ENCODE measurements around the gene FBXO40. TPM values are rescaled to one million over a fixed set of nuclear protein-coding genes. Genes with fewer than 3 reads are reported as not detected.

FBXO40 gene, protein sequence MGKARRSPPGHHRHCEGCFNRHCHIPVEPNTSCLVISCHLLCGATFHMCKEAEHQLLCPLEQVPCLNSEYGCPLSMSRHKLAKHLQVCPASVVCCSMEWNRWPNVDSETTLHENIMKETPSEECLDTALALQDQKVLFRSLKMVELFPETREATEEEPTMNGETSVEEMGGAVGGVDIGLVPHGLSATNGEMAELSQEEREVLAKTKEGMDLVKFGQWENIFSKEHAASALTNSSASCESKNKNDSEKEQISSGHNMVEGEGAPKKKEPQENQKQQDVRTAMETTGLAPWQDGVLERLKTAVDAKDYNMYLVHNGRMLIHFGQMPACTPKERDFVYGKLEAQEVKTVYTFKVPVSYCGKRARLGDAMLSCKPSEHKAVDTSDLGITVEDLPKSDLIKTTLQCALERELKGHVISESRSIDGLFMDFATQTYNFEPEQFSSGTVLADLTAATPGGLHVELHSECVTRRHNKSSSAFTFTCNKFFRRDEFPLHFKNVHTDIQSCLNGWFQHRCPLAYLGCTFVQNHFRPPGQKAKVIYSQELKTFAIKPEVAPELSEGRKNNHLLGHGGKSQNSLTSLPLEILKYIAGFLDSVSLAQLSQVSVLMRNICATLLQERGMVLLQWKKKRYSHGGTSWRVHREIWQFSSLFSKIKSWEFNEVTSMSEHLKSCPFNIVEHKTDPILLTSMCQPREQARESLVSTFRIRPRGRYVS
- under 1 TPM in 2 of 4 donors, not detected in 2; 0.08 to 0.16 TPM for total RNA-seq

DNA sequence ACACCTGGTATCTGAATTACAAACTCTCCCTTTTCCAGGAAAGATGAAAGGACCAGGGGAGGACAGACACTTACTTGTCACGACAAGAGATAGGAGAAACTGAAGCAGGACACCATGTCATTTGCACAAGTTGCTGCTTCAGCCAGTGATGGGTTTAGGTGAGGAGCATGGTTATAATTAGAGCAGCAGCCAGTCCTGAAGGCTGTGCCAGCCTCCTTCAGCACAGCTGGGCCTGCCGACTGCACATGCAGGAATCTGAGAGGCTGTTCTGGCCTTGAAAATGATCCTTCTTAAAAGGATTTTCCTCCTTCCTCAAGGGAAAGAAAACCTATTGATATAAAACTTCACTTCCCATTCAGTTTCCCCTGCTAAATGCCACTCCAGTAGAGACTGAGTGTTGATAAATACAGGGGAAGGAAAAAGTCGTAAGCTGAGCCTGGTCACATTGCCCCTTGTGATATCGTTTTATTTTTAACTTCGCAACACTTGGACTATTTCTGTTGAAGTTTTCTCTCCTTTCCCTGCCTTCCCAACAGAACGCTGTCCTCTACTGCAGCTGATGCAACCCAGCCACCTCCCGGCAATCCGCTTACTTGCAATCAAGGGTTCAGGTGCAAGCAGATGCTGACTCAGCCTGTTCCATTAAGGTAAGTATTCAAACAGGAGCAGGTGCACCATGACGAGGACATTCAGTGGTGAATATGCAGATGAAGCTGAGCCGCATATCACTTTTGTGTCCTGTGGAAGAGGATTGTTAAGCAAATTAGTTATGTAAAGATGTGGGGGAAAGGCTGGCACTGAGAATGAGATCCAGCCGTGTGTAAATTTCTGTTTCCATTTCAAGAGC, at the start of gene FBXO40:
Gene FBXO40 (plus strand): TSS at position 524 of the 847 bp plus-strand sequence. CDS start 27,197 bp downstream, outside the sequence.
- no peak for TF ChIP-seq POLR2A (IDR thresholded peaks at IDR 0.05)
- TF ChIP-seq POLR2AphosphoS5 (IDR thresholded peaks at IDR 0.05): no peak
- TF ChIP-seq, protein P1, sequence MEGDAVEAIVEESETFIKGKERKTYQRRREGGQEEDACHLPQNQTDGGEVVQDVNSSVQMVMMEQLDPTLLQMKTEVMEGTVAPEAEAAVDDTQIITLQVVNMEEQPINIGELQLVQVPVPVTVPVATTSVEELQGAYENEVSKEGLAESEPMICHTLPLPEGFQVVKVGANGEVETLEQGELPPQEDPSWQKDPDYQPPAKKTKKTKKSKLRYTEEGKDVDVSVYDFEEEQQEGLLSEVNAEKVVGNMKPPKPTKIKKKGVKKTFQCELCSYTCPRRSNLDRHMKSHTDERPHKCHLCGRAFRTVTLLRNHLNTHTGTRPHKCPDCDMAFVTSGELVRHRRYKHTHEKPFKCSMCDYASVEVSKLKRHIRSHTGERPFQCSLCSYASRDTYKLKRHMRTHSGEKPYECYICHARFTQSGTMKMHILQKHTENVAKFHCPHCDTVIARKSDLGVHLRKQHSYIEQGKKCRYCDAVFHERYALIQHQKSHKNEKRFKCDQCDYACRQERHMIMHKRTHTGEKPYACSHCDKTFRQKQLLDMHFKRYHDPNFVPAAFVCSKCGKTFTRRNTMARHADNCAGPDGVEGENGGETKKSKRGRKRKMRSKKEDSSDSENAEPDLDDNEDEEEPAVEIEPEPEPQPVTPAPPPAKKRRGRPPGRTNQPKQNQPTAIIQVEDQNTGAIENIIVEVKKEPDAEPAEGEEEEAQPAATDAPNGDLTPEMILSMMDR (IDR thresholded peaks at IDR 0.05): no peak
- H3K4me3 ChIP-seq: no peak within 1 kb of the TSS
- ATAC-seq: no peak
- H3K9me3 ChIP-seq: no peaks in the 10 kb centered on the region
- no peaks in the 10 kb centered on the region for H3K27me3 ChIP-seq
- H3K27ac ChIP-seq: peak within 1 kb of the TSS in 3 of 4 donors; percentile 8 to 58 (median 36)
- H3K36me3 ChIP-seq: no peaks in the 10 kb centered on the region
- 27 to 32% methylated on average over 6 to 11 of the region's 11 CpGs for WGBS, 2 donors (ENCODE audit: low coverage in 1 of 2)
- H3K4me1 ChIP-seq: peaks cover 0 to 13% (median 0%) of the 10 kb centered on the region in 3 donors

DNA sequence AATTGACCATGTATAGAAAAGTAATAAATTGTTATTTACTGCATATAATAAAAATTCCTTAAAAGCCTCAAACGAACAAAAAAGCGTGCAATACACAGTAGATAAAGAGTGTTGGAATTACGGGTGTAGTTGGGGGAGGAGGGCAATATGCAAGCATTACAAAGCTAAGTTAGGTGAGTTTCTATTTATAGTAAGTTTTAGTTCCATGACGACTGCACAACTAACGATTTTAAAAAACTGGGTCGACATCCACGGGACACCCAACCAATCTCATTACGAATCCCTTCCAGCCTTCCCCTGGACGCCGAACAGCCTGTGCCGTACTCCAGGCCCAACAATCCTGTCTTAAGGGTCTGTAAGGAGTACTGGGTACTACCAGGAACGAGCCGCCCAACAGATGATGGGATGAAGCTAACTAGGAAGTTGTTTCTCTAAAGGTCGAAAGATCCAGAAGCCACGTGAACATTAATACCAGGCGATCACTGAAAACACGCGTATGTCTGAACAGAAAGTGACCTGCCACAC, 48.1 kb upstream of the FBXO40 start:
- 3 to 7% methylated on average over 15 to 18 of the region's 18 CpGs for WGBS, 2 donors (ENCODE audit: low coverage in 1 of 2)
- no peaks in the 10 kb centered on the region for H3K9me3 ChIP-seq
- H3K27me3 ChIP-seq: no peaks in the 10 kb centered on the region
- H3K27ac ChIP-seq: peak overlapping the region in 1 of 4 donors; percentile 82
- no peaks in the 10 kb centered on the region for H3K36me3 ChIP-seq
- H3K4me3 ChIP-seq: peak overlapping the region; percentile 55 to 84
- TF ChIP-seq POLR2AphosphoS5 (IDR thresholded peaks at IDR 0.05) (no peak), POLR2A (IDR thresholded peaks at IDR 0.05) (no peak), EP300 (IDR thresholded peaks at IDR 0.05) (no peak)
- TF ChIP-seq, protein P1 (IDR thresholded peaks at IDR 0.05): no peak
- H3K4me1 ChIP-seq: peaks cover 0 to 9% (median 5%) of the 10 kb centered on the region in 3 donors
- ATAC-seq: no peak

DNA sequence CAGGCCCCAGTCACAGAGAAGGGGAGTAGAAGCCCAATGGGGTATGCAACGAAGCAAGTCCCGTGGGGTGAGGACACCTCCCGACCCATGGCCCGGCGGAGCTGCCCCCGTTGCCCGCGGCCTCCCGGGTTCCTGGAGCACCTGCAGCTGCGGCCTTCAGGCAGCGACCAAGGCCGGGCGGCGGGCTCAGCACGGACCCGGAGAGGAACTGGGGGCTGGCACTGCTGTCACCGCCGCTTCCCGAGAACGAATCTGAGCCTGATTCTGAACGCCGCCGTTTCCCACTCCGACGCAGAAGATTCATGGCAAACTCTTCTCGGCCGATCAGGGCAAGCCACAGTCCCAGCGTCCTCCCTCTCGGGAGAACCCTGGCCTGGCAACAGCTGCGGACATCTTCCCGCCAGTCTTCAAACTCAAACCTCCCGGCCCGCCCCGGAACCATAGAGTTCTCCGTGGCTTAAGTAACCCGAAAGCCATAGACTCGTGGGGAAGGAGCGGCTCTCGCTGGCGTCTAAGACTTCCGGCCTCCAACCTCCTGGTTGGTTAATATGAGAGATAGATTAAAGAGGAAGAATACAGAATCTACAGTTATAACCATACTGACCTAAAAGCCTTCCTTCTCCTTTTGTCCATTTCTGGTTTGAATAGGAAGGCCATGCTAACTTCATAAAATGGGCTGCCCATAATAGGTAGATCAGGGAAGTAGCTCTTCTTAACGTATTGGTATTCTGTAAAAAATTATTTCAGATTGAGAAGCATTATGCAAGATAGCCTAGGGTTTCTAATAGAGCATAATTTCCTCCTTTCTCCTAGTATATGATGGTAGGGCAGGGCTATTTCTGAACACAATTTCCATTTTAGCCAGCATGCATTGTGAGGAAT, 47.4 kb upstream of the FBXO40 start, which contains the start of gene POLQ:
Gene POLQ (minus strand): TSS at position 415 of the 882 bp plus-strand sequence. CDS start 111 bp downstream, at position 304.
- H3K9me3 ChIP-seq: no peaks in the 10 kb centered on the region
- peak within 1 kb of the TSS; percentile 75 to 82 (median 78) for H3K27ac ChIP-seq
- peak within 1 kb of the TSS; percentile 55 to 84 for H3K4me3 ChIP-seq
- WGBS, 2 donors (ENCODE audit: low coverage in 1 of 2): 0 to 1% methylated on average over 8 to 9 of the region's 42 CpGs
- TF ChIP-seq EP300 (IDR thresholded peaks at IDR 0.05) (no peak), POLR2A (IDR thresholded peaks at IDR 0.05) (no peak), POLR2AphosphoS5 (IDR thresholded peaks at IDR 0.05) (no peak)
- TF ChIP-seq, protein P1 (IDR thresholded peaks at IDR 0.05): no peak
- H3K4me1 ChIP-seq: peaks cover 0 to 9% (median 5%) of the 10 kb centered on the region in 3 donors
- H3K36me3 ChIP-seq: no peaks in the 10 kb centered on the region
- no peaks in the 10 kb centered on the region for H3K27me3 ChIP-seq
- ATAC-seq: peak; percentile 97

DNA sequence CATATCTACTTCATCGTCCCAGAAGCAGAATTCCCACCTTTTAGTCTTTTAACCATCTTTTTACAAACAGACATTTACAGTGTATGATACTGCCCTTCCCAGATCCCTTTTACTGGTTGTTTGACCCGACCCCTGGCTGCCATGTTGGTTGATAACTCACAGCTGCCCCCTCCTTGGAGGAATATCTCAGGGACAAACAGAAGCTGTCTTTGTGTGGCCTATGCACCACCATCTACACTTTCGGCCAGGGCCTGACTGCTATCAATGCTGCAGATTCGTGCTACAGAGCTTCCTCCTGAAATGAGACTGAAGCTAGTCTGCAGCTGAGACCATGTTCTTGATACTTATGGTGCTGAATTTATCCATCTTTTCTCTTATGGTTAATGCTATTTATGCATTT, 40.8 kb upstream of the FBXO40 start:
- WGBS, 2 donors (ENCODE audit: low coverage in 1 of 2): 12 to 23% methylated on average over 4 of the region's 4 CpGs
- Histone ChIP-seq H3K36me3 (no peaks in the 10 kb centered on the region), H3K4me1 (no peaks in the 10 kb centered on the region), H3K27ac (no peak overlapping the region), H3K9me3 (no peaks in the 10 kb centered on the region), H3K4me3 (no peak overlapping the region), H3K27me3 (no peaks in the 10 kb centered on the region)
- no peak for TF ChIP-seq POLR2AphosphoS5 (IDR thresholded peaks at IDR 0.05)
- no peak for ATAC-seq
